Nasal cavity respiratory epithelium epithelial cell of viscerocranial mucosa (primary cell): ENCODE measurements around the gene SLAMF6. TPM values are rescaled to one million over a fixed set of nuclear protein-coding genes. Genes with fewer than 3 reads are reported as not detected.

Experiments
- total RNA-seq: library from RNA; depleted of rRNA; stranded (reverse); fragments of >200 nt; gene quantifications from 2 replicates; pipeline ENCODE4 v1.2.3, GENCODE V29; 2014

Gene SLAMF6
- not detected in 2 replicates for total RNA-seq

DNA sequence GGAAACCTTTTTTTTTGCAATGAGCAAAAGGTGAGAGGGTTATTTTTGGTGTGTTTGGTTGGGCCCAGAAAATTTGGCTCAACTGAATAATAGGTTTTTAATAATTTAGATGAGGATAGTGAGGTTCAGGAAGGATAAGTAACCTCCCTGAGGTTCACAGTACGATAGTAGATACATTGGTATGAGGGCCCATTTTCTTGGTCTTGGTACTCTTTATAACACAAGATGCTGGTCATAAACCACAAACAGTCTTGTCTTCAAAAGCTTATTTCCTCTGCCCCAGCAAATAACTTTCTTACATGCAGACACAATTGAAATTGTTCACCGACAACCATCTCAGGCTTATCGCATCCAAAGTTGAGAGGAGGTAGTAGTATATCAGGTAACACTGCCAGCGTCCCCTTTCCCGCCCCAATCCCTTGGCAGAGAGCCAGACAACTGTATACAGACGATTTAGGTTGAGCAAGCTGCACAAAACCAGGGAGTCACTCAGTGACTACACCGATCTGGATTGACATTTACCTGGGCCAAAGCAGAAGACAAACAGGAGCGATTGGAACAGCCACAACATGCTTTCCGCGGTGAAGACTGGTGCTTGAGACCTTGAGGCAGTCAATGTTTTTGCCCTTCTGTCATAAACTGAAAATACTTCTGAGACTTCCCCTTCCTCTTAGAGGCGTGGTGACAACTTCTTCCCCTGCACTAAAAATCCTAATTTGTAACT is at the start of gene SLAMF6:
Gene SLAMF6, minus strand, starts transcription at position 634 of the 724 bp plus-strand sequence. Its CDS starts 63 bp downstream, at position 571.

Other genes starting within 250 kb of the SLAMF6 start
- 38.2 and 40.3 TPM in 2 replicates for gene PEX19, start 238.1 kb downstream of the SLAMF6 start, total RNA-seq
- gene COPA, start 180.0 kb downstream of the SLAMF6 start, total RNA-seq, result 156 and 194 TPM in 2 replicates
- 53.0 and 97.3 TPM in 2 replicates for gene NCSTN, start 179.9 kb downstream of the SLAMF6 start, total RNA-seq
- 0.07 TPM in 1 of 2 replicates, not detected in the other for gene NHLH1, start 156.2 kb downstream of the SLAMF6 start, total RNA-seq
- gene VANGL2, start 122.7 kb downstream of the SLAMF6 start, total RNA-seq, result 3.1 and 25.8 TPM in 2 replicates
- gene CD84, start 56.2 kb upstream of the SLAMF6 start, total RNA-seq, result not detected in 2 replicates
- gene SLAMF1, start 123.8 kb upstream of the SLAMF6 start, total RNA-seq, result not detected in 2 replicates
- not detected in 2 replicates for gene CD48, start 188.6 kb upstream of the SLAMF6 start, total RNA-seq
- gene SLAMF7, start 216.0 kb upstream of the SLAMF6 start, total RNA-seq, result 2.4 and 4.6 TPM in 2 replicates